ENCODE data around the gene MICU2. TPM values are rescaled to one million over a fixed set of nuclear protein-coding genes. Genes with fewer than 3 reads are reported as not detected.

MICU2 gene
- total RNA-seq, 4 donors from 2014 or later: 31.6 to 39.5 (median 36.0) TPM

DNA sequence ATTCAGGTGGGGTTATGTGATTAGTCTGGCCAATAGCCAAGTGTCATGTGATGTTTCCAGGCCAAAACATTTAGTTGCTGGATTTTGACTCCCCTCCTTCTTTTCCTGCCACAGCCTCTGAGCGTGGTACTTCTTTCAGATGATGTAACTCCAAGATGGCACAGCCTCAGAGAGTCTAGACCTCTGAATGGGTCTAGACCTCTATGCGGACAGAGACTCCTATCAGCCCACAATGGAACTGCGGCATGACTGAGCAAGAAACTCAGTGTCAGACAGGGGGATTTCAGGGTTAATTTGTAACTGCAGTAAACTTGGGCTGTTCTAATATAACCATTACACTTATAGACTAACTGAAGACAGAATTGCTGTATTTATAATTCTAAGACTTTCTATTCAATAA lies 102.3 kb downstream of the MICU2 start:
- peaks cover 10 to 43% (median 32%) of the 10 kb centered on the region in 4 donors for H3K36me3 ChIP-seq
- no peak for DNase-seq (ENCODE audit: extremely low spot score)
- H3K27ac ChIP-seq (replicated peaks in 1 of 4): no peak overlapping the region
- WGBS: 100% methylated on average over 3 of the region's 3 CpGs
- no peaks in the 10 kb centered on the region for H3K9me3 ChIP-seq
- TF ChIP-seq EP300 (IDR thresholded peaks at IDR 0.05) (no peak), POLR2AphosphoS5 (IDR thresholded peaks at IDR 0.05) (no peak), CTCF (IDR thresholded peaks at IDR 0.05) (no peak), POLR2A (IDR thresholded peaks at IDR 0.05; ENCODE audit: low read depth) (no peak)
- H3K27me3 ChIP-seq: no peaks in the 10 kb centered on the region
- intact Hi-C loops (cut with DNase I): no loop called here
- no peak overlapping the region for H3K4me3 ChIP-seq
- H3K4me1 ChIP-seq: no peaks in the 10 kb centered on the region

GRCh38 chr13:21486322-21486721 lies 117.6 kb downstream of the MICU2 start:
- no peak overlapping the region for H3K27ac ChIP-seq (replicated peaks in 1 of 4)
- peaks cover 0 to 18% (median 14%) of the 10 kb centered on the region in 4 donors for H3K9me3 ChIP-seq
- H3K4me1 ChIP-seq: no peaks in the 10 kb centered on the region
- no peak for DNase-seq (ENCODE audit: extremely low spot score)
- TF ChIP-seq EP300 (IDR thresholded peaks at IDR 0.05) (no peak), POLR2A (IDR thresholded peaks at IDR 0.05; ENCODE audit: low read depth) (no peak), CTCF (IDR thresholded peaks at IDR 0.05) (no peak), POLR2AphosphoS5 (IDR thresholded peaks at IDR 0.05) (no peak)
- no peak overlapping the region for H3K4me3 ChIP-seq
- H3K36me3 ChIP-seq: peaks cover 6 to 20% (median 11%) of the 10 kb centered on the region in 4 donors
- intact Hi-C loops (cut with DNase I): no loop called here
- H3K27me3 ChIP-seq: no peaks in the 10 kb centered on the region
- WGBS: 95% methylated on average over 4 of the region's 4 CpGs

DNA sequence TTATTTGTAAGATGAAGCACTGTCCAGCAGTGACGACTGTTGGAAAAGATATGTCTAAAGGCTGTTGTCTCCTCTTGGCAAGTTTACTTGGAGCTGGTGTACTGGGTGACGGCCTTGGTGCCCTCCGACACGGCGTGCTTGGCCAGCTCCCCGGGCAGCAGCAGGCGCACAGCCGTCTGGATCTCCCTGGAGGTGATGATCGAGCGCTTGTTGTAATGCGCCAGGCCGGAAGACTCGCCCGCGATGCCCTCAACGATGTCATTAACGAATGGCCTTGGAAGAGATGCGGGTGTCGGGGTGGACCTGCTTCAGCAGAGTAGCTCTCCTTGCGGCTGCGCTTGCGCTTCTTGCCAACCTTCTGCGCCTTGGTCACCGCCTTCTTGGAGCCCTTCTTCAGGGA lies 120.2 kb downstream of the MICU2 start:
- WGBS: 94% methylated on average over 24 of the region's 24 CpGs

DNA sequence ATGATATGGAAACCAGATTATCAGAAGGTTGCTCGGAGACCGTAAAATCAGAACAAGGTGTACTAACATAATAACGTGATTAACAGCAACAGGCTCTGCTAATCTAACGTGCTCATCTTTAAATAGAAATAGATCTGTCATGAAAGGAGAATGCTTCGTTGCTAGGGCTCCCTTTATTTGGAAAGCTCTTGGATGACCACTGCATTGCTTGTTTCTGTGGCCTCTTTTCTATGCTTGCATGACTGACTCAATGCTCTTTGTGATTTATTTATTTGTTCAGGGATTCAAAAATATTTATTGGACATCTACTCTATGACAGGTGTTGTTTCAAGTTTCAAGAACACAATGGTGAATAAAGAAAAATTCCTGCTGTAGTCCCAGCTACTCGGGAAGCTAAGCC lies 122.6 kb downstream of the MICU2 start:
- TF ChIP-seq POLR2AphosphoS5 (IDR thresholded peaks at IDR 0.05): no peak
- no peak for TF ChIP-seq CTCF (IDR thresholded peaks at IDR 0.05)
- no peak for TF ChIP-seq EP300 (IDR thresholded peaks at IDR 0.05)
- no peak for TF ChIP-seq POLR2A (IDR thresholded peaks at IDR 0.05; ENCODE audit: low read depth)
- no peaks in the 10 kb centered on the region for H3K36me3 ChIP-seq
- H3K27me3 ChIP-seq: no peaks in the 10 kb centered on the region
- H3K4me1 ChIP-seq: peaks cover 0 to 20% (median 17%) of the 10 kb centered on the region in 4 donors
- DNase-seq (ENCODE audit: extremely low spot score): no peak
- H3K27ac ChIP-seq (replicated peaks in 1 of 4): no peak overlapping the region
- H3K4me3 ChIP-seq: no peak overlapping the region
- 41% methylated on average over 6 of the region's 6 CpGs for WGBS
- intact Hi-C loops (cut with DNase I): no loop called here
- H3K9me3 ChIP-seq: peaks cover 0 to 10% (median 5%) of the 10 kb centered on the region in 4 donors

More for the DNA sequence above, 120.2 kb downstream of the MICU2 start:
- Histone ChIP-seq H3K27ac (replicated peaks in 1 of 4) (no peak overlapping the region), H3K36me3 (no peaks in the 10 kb centered on the region), H3K9me3 (peaks cover 0 to 18% (median 14%) of the 10 kb centered on the region in 4 donors), H3K4me3 (no peak overlapping the region), H3K4me1 (peaks cover 0 to 11% (median 8%) of the 10 kb centered on the region in 4 donors), H3K27me3 (no peaks in the 10 kb centered on the region)
- TF ChIP-seq POLR2AphosphoS5 (IDR thresholded peaks at IDR 0.05) (no peak), CTCF (IDR thresholded peaks at IDR 0.05) (no peak), EP300 (IDR thresholded peaks at IDR 0.05) (no peak), POLR2A (IDR thresholded peaks at IDR 0.05; ENCODE audit: low read depth) (no peak)
- intact Hi-C loops (cut with DNase I): no loop called here
- DNase-seq (ENCODE audit: extremely low spot score): no peak
